ENCODE results near the gene HTRA3.

Gene HTRA3

DNA sequence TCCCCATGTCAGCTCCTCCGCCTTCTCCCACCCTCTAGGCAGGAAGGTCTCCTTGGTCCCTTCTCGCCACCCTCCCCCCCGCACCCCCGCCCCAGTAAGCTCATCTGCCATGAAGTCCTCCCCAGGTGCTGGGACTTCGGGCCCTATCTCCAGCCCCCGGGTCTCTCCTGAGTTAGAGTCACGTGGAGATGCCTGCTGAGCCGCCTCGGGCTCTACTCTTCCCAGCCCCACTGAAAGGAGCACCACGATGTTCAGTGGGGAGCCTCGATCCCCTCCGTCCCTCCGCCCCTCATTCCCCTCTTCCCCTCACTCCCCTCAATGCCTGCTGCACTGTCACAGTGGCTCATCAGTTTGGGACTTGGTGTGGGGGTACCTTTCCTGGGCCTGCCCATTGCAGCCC is 3.9 kb downstream of the HTRA3 start (continued):
- TF ChIP-seq, protein P1, sequence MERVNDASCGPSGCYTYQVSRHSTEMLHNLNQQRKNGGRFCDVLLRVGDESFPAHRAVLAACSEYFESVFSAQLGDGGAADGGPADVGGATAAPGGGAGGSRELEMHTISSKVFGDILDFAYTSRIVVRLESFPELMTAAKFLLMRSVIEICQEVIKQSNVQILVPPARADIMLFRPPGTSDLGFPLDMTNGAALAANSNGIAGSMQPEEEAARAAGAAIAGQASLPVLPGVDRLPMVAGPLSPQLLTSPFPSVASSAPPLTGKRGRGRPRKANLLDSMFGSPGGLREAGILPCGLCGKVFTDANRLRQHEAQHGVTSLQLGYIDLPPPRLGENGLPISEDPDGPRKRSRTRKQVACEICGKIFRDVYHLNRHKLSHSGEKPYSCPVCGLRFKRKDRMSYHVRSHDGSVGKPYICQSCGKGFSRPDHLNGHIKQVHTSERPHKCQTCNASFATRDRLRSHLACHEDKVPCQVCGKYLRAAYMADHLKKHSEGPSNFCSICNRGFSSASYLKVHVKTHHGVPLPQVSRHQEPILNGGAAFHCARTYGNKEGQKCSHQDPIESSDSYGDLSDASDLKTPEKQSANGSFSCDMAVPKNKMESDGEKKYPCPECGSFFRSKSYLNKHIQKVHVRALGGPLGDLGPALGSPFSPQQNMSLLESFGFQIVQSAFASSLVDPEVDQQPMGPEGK (CRISPR knock-in tag; IDR thresholded peaks at IDR 0.05; ENCODE audit: borderline replicate concordance): no peak
- TF ChIP-seq BACH2 (CRISPR knock-in tag; IDR thresholded peaks at IDR 0.05; ENCODE audit: borderline replicate concordance) (no peak), ZNF70 (CRISPR knock-in tag; IDR thresholded peaks at IDR 0.05) (no peak), ISL1 (CRISPR knock-in tag; IDR thresholded peaks at IDR 0.05) (no peak), ZFP30 (CRISPR knock-in tag; IDR thresholded peaks at IDR 0.05) (no peak)
- TF ChIP-seq, protein P2, sequence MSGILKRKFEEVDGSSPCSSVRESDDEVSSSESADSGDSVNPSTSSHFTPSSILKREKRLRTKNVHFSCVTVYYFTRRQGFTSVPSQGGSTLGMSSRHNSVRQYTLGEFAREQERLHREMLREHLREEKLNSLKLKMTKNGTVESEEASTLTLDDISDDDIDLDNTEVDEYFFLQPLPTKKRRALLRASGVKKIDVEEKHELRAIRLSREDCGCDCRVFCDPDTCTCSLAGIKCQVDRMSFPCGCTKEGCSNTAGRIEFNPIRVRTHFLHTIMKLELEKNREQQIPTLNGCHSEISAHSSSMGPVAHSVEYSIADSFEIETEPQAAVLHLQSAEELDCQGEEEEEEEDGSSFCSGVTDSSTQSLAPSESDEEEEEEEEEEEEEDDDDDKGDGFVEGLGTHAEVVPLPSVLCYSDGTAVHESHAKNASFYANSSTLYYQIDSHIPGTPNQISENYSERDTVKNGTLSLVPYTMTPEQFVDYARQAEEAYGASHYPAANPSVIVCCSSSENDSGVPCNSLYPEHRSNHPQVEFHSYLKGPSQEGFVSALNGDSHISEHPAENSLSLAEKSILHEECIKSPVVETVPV (CRISPR knock-in tag; IDR thresholded peaks at IDR 0.05): no peak

DNA sequence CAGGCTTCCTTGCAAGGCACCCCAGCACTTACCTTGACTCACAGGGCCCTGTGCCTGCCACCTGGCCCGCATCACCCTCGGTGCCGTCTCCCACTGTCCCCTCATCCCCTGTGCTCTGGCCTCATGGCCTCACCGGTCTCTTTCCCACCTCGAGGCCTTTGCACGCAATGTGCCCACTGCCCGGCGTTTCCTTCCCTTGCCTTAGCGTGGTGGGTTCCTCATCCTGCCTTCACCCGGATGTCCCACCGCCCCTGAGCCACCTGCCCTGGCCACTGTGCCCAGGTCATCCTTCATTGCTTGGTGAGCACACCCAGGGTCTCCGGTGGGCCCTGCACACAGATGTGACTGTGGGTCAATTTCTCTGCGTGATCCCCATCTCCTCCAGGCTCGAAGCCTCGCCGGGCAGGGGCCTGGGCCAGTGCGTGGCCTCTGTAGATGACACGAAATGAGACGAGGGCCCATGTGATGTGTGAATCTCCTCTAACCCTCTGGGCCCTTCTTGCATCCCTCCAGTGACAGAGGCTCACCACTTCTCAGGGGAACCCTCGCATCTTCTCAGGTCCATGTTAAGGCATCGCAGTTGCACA is 4.6 kb downstream of the HTRA3 start:
- TF ChIP-seq ZNF565 (CRISPR knock-in tag; conservative IDR thresholded peaks at IDR 0.05; ENCODE audit: low read depth) (no peak), ZFP3 (CRISPR knock-in tag; IDR thresholded peaks at IDR 0.05) (no peak), ZC3H10 (CRISPR knock-in tag; IDR thresholded peaks at IDR 0.05) (no peak), ISL1 (CRISPR knock-in tag; IDR thresholded peaks at IDR 0.05) (no peak), ESRRG (CRISPR knock-in tag; IDR thresholded peaks at IDR 0.05) (no peak), RARB (CRISPR knock-in tag; IDR thresholded peaks at IDR 0.05) (no peak), PPARA (CRISPR knock-in tag; IDR thresholded peaks at IDR 0.05; ENCODE audit: borderline replicate concordance) (no peak), TOX (CRISPR knock-in tag; IDR thresholded peaks at IDR 0.05; ENCODE audit: borderline replicate concordance) (no peak), ZNF8 (CRISPR knock-in tag; IDR thresholded peaks at IDR 0.05) (no peak), ARNTL (CRISPR knock-in tag; IDR thresholded peaks at IDR 0.05; ENCODE audit: borderline replicate concordance, low read depth) (no peak), TCF4 (CRISPR knock-in tag; IDR thresholded peaks at IDR 0.05; ENCODE audit: borderline replicate concordance) (no peak), ZNF70 (CRISPR knock-in tag; IDR thresholded peaks at IDR 0.05) (no peak), BACH2 (CRISPR knock-in tag; IDR thresholded peaks at IDR 0.05; ENCODE audit: borderline replicate concordance) (no peak), CSDC2 (CRISPR knock-in tag; IDR thresholded peaks at IDR 0.05) (no peak), SNAI2 (CRISPR knock-in tag; IDR thresholded peaks at IDR 0.05) (no peak), OSR1 (CRISPR knock-in tag; IDR thresholded peaks at IDR 0.05) (no peak)
- TF ChIP-seq, protein P3, sequence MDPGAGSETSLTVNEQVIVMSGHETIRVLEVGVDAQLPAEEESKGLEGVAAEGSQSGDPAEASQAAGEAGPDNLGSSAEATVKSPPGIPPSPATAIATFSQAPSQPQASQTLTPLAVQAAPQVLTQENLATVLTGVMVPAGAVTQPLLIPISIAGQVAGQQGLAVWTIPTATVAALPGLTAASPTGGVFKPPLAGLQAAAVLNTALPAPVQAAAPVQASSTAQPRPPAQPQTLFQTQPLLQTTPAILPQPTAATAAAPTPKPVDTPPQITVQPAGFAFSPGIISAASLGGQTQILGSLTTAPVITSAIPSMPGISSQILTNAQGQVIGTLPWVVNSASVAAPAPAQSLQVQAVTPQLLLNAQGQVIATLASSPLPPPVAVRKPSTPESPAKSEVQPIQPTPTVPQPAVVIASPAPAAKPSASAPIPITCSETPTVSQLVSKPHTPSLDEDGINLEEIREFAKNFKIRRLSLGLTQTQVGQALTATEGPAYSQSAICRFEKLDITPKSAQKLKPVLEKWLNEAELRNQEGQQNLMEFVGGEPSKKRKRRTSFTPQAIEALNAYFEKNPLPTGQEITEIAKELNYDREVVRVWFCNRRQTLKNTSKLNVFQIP (CRISPR knock-in tag; IDR thresholded peaks at IDR 0.05; ENCODE audit: borderline replicate concordance, low read depth): no peak
- TF ChIP-seq, protein P4, sequence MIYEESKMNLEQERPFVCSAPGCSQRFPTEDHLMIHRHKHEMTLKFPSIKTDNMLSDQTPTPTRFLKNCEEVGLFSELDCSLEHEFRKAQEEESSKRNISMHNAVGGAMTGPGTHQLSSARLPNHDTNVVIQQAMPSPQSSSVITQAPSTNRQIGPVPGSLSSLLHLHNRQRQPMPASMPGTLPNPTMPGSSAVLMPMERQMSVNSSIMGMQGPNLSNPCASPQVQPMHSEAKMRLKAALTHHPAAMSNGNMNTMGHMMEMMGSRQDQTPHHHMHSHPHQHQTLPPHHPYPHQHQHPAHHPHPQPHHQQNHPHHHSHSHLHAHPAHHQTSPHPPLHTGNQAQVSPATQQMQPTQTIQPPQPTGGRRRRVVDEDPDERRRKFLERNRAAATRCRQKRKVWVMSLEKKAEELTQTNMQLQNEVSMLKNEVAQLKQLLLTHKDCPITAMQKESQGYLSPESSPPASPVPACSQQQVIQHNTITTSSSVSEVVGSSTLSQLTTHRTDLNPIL (CRISPR knock-in tag; IDR thresholded peaks at IDR 0.05; ENCODE audit: low read depth): no peak
- TF ChIP-seq, protein P5, sequence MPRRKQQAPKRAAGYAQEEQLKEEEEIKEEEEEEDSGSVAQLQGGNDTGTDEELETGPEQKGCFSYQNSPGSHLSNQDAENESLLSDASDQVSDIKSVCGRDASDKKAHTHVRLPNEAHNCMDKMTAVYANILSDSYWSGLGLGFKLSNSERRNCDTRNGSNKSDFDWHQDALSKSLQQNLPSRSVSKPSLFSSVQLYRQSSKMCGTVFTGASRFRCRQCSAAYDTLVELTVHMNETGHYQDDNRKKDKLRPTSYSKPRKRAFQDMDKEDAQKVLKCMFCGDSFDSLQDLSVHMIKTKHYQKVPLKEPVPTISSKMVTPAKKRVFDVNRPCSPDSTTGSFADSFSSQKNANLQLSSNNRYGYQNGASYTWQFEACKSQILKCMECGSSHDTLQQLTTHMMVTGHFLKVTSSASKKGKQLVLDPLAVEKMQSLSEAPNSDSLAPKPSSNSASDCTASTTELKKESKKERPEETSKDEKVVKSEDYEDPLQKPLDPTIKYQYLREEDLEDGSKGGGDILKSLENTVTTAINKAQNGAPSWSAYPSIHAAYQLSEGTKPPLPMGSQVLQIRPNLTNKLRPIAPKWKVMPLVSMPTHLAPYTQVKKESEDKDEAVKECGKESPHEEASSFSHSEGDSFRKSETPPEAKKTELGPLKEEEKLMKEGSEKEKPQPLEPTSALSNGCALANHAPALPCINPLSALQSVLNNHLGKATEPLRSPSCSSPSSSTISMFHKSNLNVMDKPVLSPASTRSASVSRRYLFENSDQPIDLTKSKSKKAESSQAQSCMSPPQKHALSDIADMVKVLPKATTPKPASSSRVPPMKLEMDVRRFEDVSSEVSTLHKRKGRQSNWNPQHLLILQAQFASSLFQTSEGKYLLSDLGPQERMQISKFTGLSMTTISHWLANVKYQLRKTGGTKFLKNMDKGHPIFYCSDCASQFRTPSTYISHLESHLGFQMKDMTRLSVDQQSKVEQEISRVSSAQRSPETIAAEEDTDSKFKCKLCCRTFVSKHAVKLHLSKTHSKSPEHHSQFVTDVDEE (CRISPR knock-in tag; IDR thresholded peaks at IDR 0.05): no peak
- TF ChIP-seq, protein P2 (CRISPR knock-in tag; IDR thresholded peaks at IDR 0.05): no peak
- no peak for ATAC-seq

Measured in SK-N-SH treated with all-trans-retinoic acid at 6 μM for 48 hours (cell line).